ENCODE data around the gene TYW3. TPM values are rescaled to one million over a fixed set of nuclear protein-coding genes. Genes with fewer than 3 reads are reported as not detected.

Gene TYW3
- total and polyA plus RNA-seq, 4 donors: 16.3 to 26.4 (median 18.8) TPM

- no peaks in the 10 kb centered on the region for H3K9me3 ChIP-seq (ENCODE audit: control insufficient read depth, low read length)
- WGBS, 2 donors: 69 to 70% methylated on average over 2 of the region's 2 CpGs
- no peak overlapping the region for H3K4me3 ChIP-seq (ENCODE audit: low read length in 2 of 2)
- intact Hi-C loops (cut with DNase I): no loop called here
- DNase-seq (no peak), ATAC-seq (ENCODE audit: low FRiP score) (no peak)
- no peak overlapping the region for H3K27ac ChIP-seq (ENCODE audit: low read depth in 1 of 2, low read length in 2 of 2)
- H3K4me1 ChIP-seq (ENCODE audit: control insufficient read depth in 1 of 2, insufficient read depth in 2 of 2, low read length in 2 of 2): no peaks in the 10 kb centered on the region
- H3K36me3 ChIP-seq (ENCODE audit: control insufficient read depth in 1 of 2, insufficient read depth in 2 of 2, low read length in 1 of 2): peaks cover 0 to 4% of the 10 kb centered on the region in 2 donors
- H3K27me3 ChIP-seq (ENCODE audit: control insufficient read depth in 1 of 2, insufficient read depth in 2 of 2, low read length in 1 of 2): no peaks in the 10 kb centered on the region
Measured at GRCh38 chr1:74697832-74698231, 35.1 kb upstream of the TYW3 start.

DNA sequence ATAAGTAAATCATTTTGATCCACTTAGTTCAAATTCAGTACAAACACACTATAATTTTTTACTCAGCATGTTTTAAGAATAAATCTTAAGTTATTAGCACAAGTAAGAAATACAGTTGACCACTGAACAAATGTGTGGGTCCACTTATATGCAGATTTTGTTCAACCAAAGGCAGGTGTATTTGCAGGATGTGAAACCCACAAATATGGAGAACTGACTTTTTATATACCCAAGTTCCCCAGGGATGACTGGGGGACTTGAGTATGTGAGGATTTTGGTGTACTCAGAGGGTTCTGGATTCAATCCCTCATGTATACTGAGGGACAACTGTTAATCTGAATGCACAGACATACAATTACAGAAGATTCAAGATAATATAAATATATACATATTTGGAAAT, 33.6 kb upstream of the TYW3 start:
- ATAC-seq (ENCODE audit: low FRiP score): no peak
- Histone ChIP-seq H3K27ac (ENCODE audit: low read depth in 1 of 2, low read length in 2 of 2) (no peak overlapping the region), H3K36me3 (ENCODE audit: control insufficient read depth in 1 of 2, insufficient read depth in 2 of 2, low read length in 1 of 2) (peaks cover 4 to 8% of the 10 kb centered on the region in 2 donors)

GRCh38 chr1:74703386-74704182, 29.4 kb upstream of the TYW3 start:
- Histone ChIP-seq H3K9me3 (ENCODE audit: control insufficient read depth, low read length) (no peaks in the 10 kb centered on the region), H3K4me3 (ENCODE audit: low read length in 2 of 2) (no peak overlapping the region), H3K27me3 (ENCODE audit: control insufficient read depth in 1 of 2, insufficient read depth in 2 of 2, low read length in 1 of 2) (no peaks in the 10 kb centered on the region), H3K27ac (ENCODE audit: low read depth in 1 of 2, low read length in 2 of 2) (no peak overlapping the region), H3K4me1 (ENCODE audit: control insufficient read depth in 1 of 2, insufficient read depth in 2 of 2, low read length in 2 of 2) (no peaks in the 10 kb centered on the region), H3K36me3 (ENCODE audit: control insufficient read depth in 1 of 2, insufficient read depth in 2 of 2, low read length in 1 of 2) (peaks cover 4 to 12% of the 10 kb centered on the region in 2 donors)
- 94 to 96% methylated on average over 6 of the region's 6 CpGs for WGBS, 2 donors
- DNase-seq (no peak), ATAC-seq (ENCODE audit: low FRiP score) (no peak)
- intact Hi-C loops (cut with DNase I): no loop called here

More for the DNA sequence above, 33.6 kb upstream of the TYW3 start:
- no peak overlapping the region for H3K4me3 ChIP-seq (ENCODE audit: low read length in 2 of 2)
- H3K27me3 ChIP-seq (ENCODE audit: control insufficient read depth in 1 of 2, insufficient read depth in 2 of 2, low read length in 1 of 2): no peaks in the 10 kb centered on the region
- H3K4me1 ChIP-seq (ENCODE audit: control insufficient read depth in 1 of 2, insufficient read depth in 2 of 2, low read length in 2 of 2): no peaks in the 10 kb centered on the region
- no peaks in the 10 kb centered on the region for H3K9me3 ChIP-seq (ENCODE audit: control insufficient read depth, low read length)
- DNase-seq: no peak
- intact Hi-C loops (cut with DNase I): no loop called here

DNA sequence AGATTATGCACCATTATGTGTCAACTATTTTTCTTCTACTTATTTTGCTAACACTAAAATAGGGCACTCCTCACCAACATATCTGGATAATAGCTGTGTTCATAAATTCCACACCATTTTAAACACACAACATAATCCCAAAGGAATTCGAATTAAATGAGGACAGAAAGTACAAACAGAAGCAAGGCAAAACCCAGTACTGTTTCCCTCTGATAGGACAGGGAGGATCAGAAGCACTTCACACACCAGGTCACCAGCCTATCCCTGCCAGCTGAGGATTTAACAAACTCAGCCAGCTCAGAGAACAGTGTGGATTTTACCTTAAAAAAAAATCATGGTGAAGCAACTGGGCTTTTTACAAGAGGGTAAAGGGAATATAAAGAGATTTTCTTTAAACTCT, 20.1 kb upstream of the TYW3 start:
- WGBS, 2 donors: 21 to 34% methylated on average over 1 of the region's 1 CpG

GRCh38 chr1:74713849-74714248, 19.1 kb upstream of the TYW3 start:
- H3K4me3 ChIP-seq (ENCODE audit: low read length in 2 of 2): no peak overlapping the region
- H3K27ac ChIP-seq (ENCODE audit: low read depth in 1 of 2, low read length in 2 of 2): no peak overlapping the region
- DNase-seq (no peak), ATAC-seq (ENCODE audit: low FRiP score) (no peak)
- H3K9me3 ChIP-seq (ENCODE audit: control insufficient read depth, low read length): no peaks in the 10 kb centered on the region
- intact Hi-C loops (cut with DNase I): no loop called here
- 65 to 69% methylated on average over 3 of the region's 3 CpGs for WGBS, 2 donors
- H3K27me3 ChIP-seq (ENCODE audit: control insufficient read depth in 1 of 2, insufficient read depth in 2 of 2, low read length in 1 of 2): no peaks in the 10 kb centered on the region
- peaks cover 3 to 7% of the 10 kb centered on the region in 2 donors for H3K36me3 ChIP-seq (ENCODE audit: control insufficient read depth in 1 of 2, insufficient read depth in 2 of 2, low read length in 1 of 2)
- no peaks in the 10 kb centered on the region for H3K4me1 ChIP-seq (ENCODE audit: control insufficient read depth in 1 of 2, insufficient read depth in 2 of 2, low read length in 2 of 2)

More for the DNA sequence above, 20.1 kb upstream of the TYW3 start:
- Histone ChIP-seq H3K4me1 (ENCODE audit: control insufficient read depth in 1 of 2, insufficient read depth in 2 of 2, low read length in 2 of 2) (no peaks in the 10 kb centered on the region), H3K9me3 (ENCODE audit: control insufficient read depth, low read length) (no peaks in the 10 kb centered on the region), H3K27ac (ENCODE audit: low read depth in 1 of 2, low read length in 2 of 2) (no peak overlapping the region), H3K4me3 (ENCODE audit: low read length in 2 of 2) (no peak overlapping the region), H3K27me3 (ENCODE audit: control insufficient read depth in 1 of 2, insufficient read depth in 2 of 2, low read length in 1 of 2) (no peaks in the 10 kb centered on the region), H3K36me3 (ENCODE audit: control insufficient read depth in 1 of 2, insufficient read depth in 2 of 2, low read length in 1 of 2) (peaks cover 3 to 7% of the 10 kb centered on the region in 2 donors)
- DNase-seq (no peak), ATAC-seq (ENCODE audit: low FRiP score) (no peak)
- intact Hi-C loops (cut with DNase I): no loop called here

- intact Hi-C loops (cut with DNase I): no loop called here
- WGBS, 2 donors: 26 to 41% methylated on average over 1 of the region's 1 CpG
- DNase-seq (no peak), ATAC-seq (ENCODE audit: low FRiP score) (no peak)
- Histone ChIP-seq H3K9me3 (ENCODE audit: control insufficient read depth, low read length) (no peaks in the 10 kb centered on the region), H3K36me3 (ENCODE audit: control insufficient read depth in 1 of 2, insufficient read depth in 2 of 2, low read length in 1 of 2) (peaks cover 3 to 7% of the 10 kb centered on the region in 2 donors), H3K27ac (ENCODE audit: low read depth in 1 of 2, low read length in 2 of 2) (no peak overlapping the region), H3K4me1 (ENCODE audit: control insufficient read depth in 1 of 2, insufficient read depth in 2 of 2, low read length in 2 of 2) (no peaks in the 10 kb centered on the region), H3K4me3 (ENCODE audit: low read length in 2 of 2) (no peak overlapping the region), H3K27me3 (ENCODE audit: control insufficient read depth in 1 of 2, insufficient read depth in 2 of 2, low read length in 1 of 2) (no peaks in the 10 kb centered on the region)
Measured at GRCh38 chr1:74714429-74715235, 18.3 kb upstream of the TYW3 start.

- intact Hi-C loops (cut with DNase I): no loop called here
- Histone ChIP-seq H3K4me1 (ENCODE audit: control insufficient read depth in 1 of 2, insufficient read depth in 2 of 2, low read length in 2 of 2) (no peaks in the 10 kb centered on the region), H3K9me3 (ENCODE audit: control insufficient read depth, low read length) (no peaks in the 10 kb centered on the region), H3K27me3 (ENCODE audit: control insufficient read depth in 1 of 2, insufficient read depth in 2 of 2, low read length in 1 of 2) (no peaks in the 10 kb centered on the region), H3K27ac (ENCODE audit: low read depth in 1 of 2, low read length in 2 of 2) (no peak overlapping the region), H3K4me3 (ENCODE audit: low read length in 2 of 2) (no peak overlapping the region), H3K36me3 (ENCODE audit: control insufficient read depth in 1 of 2, insufficient read depth in 2 of 2, low read length in 1 of 2) (peaks cover 4 to 7% of the 10 kb centered on the region in 2 donors)
- DNase-seq: no peak
- 72 to 77% methylated on average over 1 of the region's 1 CpG for WGBS, 2 donors
- no peak for ATAC-seq (ENCODE audit: low FRiP score)
Measured at GRCh38 chr1:74715236-74715502, 17.8 kb upstream of the TYW3 start.

- Histone ChIP-seq H3K4me1 (ENCODE audit: control insufficient read depth in 1 of 2, insufficient read depth in 2 of 2, low read length in 2 of 2) (no peaks in the 10 kb centered on the region), H3K9me3 (ENCODE audit: control insufficient read depth, low read length) (no peaks in the 10 kb centered on the region), H3K4me3 (ENCODE audit: low read length in 2 of 2) (no peak overlapping the region), H3K36me3 (ENCODE audit: control insufficient read depth in 1 of 2, insufficient read depth in 2 of 2, low read length in 1 of 2) (peaks cover 5 to 7% of the 10 kb centered on the region in 2 donors), H3K27ac (ENCODE audit: low read depth in 1 of 2, low read length in 2 of 2) (no peak overlapping the region), H3K27me3 (ENCODE audit: control insufficient read depth in 1 of 2, insufficient read depth in 2 of 2, low read length in 1 of 2) (no peaks in the 10 kb centered on the region)
- intact Hi-C loops (cut with DNase I): no loop called here
- no peak for ATAC-seq (ENCODE audit: low FRiP score)
- WGBS, 2 donors: 80 to 89% methylated on average over 6 of the region's 6 CpGs
- DNase-seq: no peak
Measured at GRCh38 chr1:74715806-74716205, 17.1 kb upstream of the TYW3 start.

DNA sequence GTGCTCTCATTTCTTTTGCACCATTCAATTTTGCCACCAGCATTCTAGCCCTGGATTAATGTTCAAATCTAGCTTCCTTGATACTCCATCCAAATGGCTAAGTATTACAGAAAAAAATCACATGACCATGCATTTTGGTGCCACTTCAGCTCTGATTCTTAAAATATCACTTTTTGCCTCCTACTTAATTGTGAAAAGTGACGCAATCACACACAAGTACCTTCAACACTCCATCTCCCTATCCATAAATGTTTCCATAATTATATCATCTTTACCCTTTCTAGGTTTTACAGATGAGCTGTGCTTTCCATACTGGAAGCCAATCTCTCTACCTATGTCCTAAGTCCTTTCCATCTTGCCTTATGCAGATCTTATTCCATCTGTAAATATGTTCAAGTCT, 16.1 kb upstream of the TYW3 start:
- WGBS, 2 donors: 88 to 96% methylated on average over 1 of the region's 1 CpG
- peaks cover 8 to 11% of the 10 kb centered on the region in 2 donors for H3K36me3 ChIP-seq (ENCODE audit: control insufficient read depth in 1 of 2, insufficient read depth in 2 of 2, low read length in 1 of 2)

More for the DNA sequence above, 16.1 kb upstream of the TYW3 start:
- H3K4me1 ChIP-seq (ENCODE audit: control insufficient read depth in 1 of 2, insufficient read depth in 2 of 2, low read length in 2 of 2): no peaks in the 10 kb centered on the region
- H3K27me3 ChIP-seq (ENCODE audit: control insufficient read depth in 1 of 2, insufficient read depth in 2 of 2, low read length in 1 of 2): no peaks in the 10 kb centered on the region
- DNase-seq (no peak), ATAC-seq (ENCODE audit: low FRiP score) (no peak)
- no peak overlapping the region for H3K27ac ChIP-seq (ENCODE audit: low read depth in 1 of 2, low read length in 2 of 2)
- intact Hi-C loops (cut with DNase I): no loop called here
- H3K9me3 ChIP-seq (ENCODE audit: control insufficient read depth, low read length): no peaks in the 10 kb centered on the region
- no peak overlapping the region for H3K4me3 ChIP-seq (ENCODE audit: low read length in 2 of 2)

All from aorta (tissue), 5 donors.